H9 (cell line): Measurements from ENCODE around the gene TFPI. TPM values are rescaled to one million over a fixed set of nuclear protein-coding genes. Genes with fewer than 3 reads are reported as not detected.

Experiments used
- DNase-seq: peaks from one replicate; pipeline ENCODE4 v3.0.0-alpha.2; 2017
- H2AFZ ChIP-seq: one replicate; pipeline ENCODE4 v1.6.1; 2013; ENCODE audit warnings: mild to moderate bottlenecking, low read length, control low read depth, moderate library complexity
- H2AK5ac ChIP-seq: 2 replicates; pipeline ENCODE4 v1.6.1; 2013; ENCODE audit warnings: low read length, control low read depth, mixed read lengths; ENCODE audit not compliant: insufficient read length
- H2BK120ac ChIP-seq: one replicate; pipeline ENCODE4 v1.6.1; 2013; ENCODE audit warnings: low read depth, mild to moderate bottlenecking, low read length, control low read depth, inconsistent platforms; ENCODE audit not compliant: poor library complexity, severe bottlenecking
- H2BK12ac ChIP-seq: 2 replicates; pipeline ENCODE4 v1.6.1; 2013; ENCODE audit warnings: low read length, control low read depth, mixed read lengths, low read depth; ENCODE audit not compliant: insufficient read length
- H2BK15ac ChIP-seq: 2 replicates; pipeline ENCODE4 v1.6.1; 2013; ENCODE audit warnings: low read depth, low read length, control low read depth
- H2BK20ac ChIP-seq: one replicate; pipeline ENCODE4 v1.6.1; 2013; ENCODE audit warnings: low read depth, mild to moderate bottlenecking, low read length, control low read depth, inconsistent platforms; ENCODE audit not compliant: poor library complexity, severe bottlenecking
- H2BK5ac ChIP-seq: 2 replicates; pipeline ENCODE4 v1.6.1; 2013; ENCODE audit warnings: low read length, control low read depth, mixed read lengths; ENCODE audit not compliant: insufficient read length
- H3K14ac ChIP-seq: 2 replicates; pipeline ENCODE4 v1.6.1; 2013; ENCODE audit warnings: low read length, control low read depth; ENCODE audit not compliant: insufficient read depth
- H3K18ac ChIP-seq: 2 replicates; pipeline ENCODE4 v1.6.1; 2013; ENCODE audit warnings: low read depth, mild to moderate bottlenecking, mixed read lengths, low read length, control low read depth; ENCODE audit not compliant: insufficient read length
- H3K23ac ChIP-seq: 2 replicates; pipeline ENCODE4 v1.6.1; 2013; ENCODE audit warnings: low read length, control low read depth, mixed read lengths, low read depth; ENCODE audit not compliant: insufficient read length
- H3K23me2 ChIP-seq: 2 replicates; pipeline ENCODE4 v1.6.1; 2013; ENCODE audit warnings: low read depth, mild to moderate bottlenecking, mixed read lengths, low read length, control low read depth; ENCODE audit not compliant: insufficient read length, poor library complexity, severe bottlenecking
- H3K27ac ChIP-seq: 2 replicates; pipeline ENCODE4 v1.5.1; 2013; ENCODE audit warnings: low read length, control low read depth, mixed read lengths, low read depth; ENCODE audit not compliant: insufficient read length
- H3K27me3 ChIP-seq: 2 replicates; pipeline ENCODE4 v1.6.1; 2013; ENCODE audit warnings: low read length, control low read depth, inconsistent platforms; ENCODE audit not compliant: insufficient read depth
- H3K4ac ChIP-seq: 2 replicates; pipeline ENCODE4 v1.6.1; 2013; ENCODE audit warnings: low read depth, mild to moderate bottlenecking, control low read depth, inconsistent platforms, low read length, moderate library complexity
- H3K4me1 ChIP-seq: 2 replicates; pipeline ENCODE4 v1.6.1; 2013; ENCODE audit warnings: low read length, control low read depth, inconsistent platforms; ENCODE audit not compliant: insufficient read depth
- H3K4me2 ChIP-seq: 2 replicates; pipeline ENCODE4 v1.6.1; 2013; ENCODE audit warnings: low read length, control low read depth, mixed read lengths; ENCODE audit not compliant: insufficient read length, insufficient read depth
- H3K56ac ChIP-seq: 2 replicates; pipeline ENCODE4 v1.6.1; 2013; ENCODE audit warnings: low read depth, mild to moderate bottlenecking, mixed read lengths, low read length, control low read depth; ENCODE audit not compliant: insufficient read length
- H3K79me1 ChIP-seq: 2 replicates; pipeline ENCODE4 v1.6.1; 2013; ENCODE audit warnings: low read depth, mild to moderate bottlenecking, moderate library complexity, low read length, control low read depth, inconsistent platforms; ENCODE audit not compliant: insufficient read depth, poor library complexity, severe bottlenecking
- H3K79me2 ChIP-seq: 2 replicates; pipeline ENCODE4 v1.6.1; 2013; ENCODE audit warnings: low read length, control low read depth, inconsistent platforms; ENCODE audit not compliant: insufficient read depth
- H3K9ac ChIP-seq: 2 replicates; pipeline ENCODE4 v1.6.1; 2013; ENCODE audit warnings: low read length, control low read depth, mixed read lengths; ENCODE audit not compliant: insufficient read length; ENCODE audit errors: extremely low read depth
- H3K9me3 ChIP-seq: one replicate; pipeline ENCODE4 v1.6.1; 2013; ENCODE audit warnings: low read depth, low read length, inconsistent platforms; ENCODE audit not compliant: control insufficient read depth
- H3T11ph ChIP-seq: one replicate; pipeline ENCODE4 v1.6.1; 2013; ENCODE audit warnings: mild to moderate bottlenecking, low read length, control low read depth, inconsistent platforms
- H4K20me1 ChIP-seq: one replicate; pipeline ENCODE4 v1.6.1; 2013; ENCODE audit not compliant: control insufficient read depth, insufficient read length, insufficient read depth
- H4K5ac ChIP-seq: 2 replicates; pipeline ENCODE4 v1.6.1; 2013; ENCODE audit warnings: low read depth, mild to moderate bottlenecking, mixed read lengths, low read length, control low read depth; ENCODE audit not compliant: insufficient read length
- H4K8ac ChIP-seq: replicated peaks from 2 replicates; pipeline ENCODE4 v1.6.1; 2013; ENCODE audit warnings: low read length, control low read depth, mixed read lengths, low read depth; ENCODE audit not compliant: insufficient read length
- H4K91ac ChIP-seq: 2 replicates; pipeline ENCODE4 v1.6.1; 2013; ENCODE audit warnings: low read depth, mild to moderate bottlenecking, moderate library complexity, mixed read lengths, low read length, control low read depth; ENCODE audit not compliant: insufficient read length
- H3K27ac Mint-ChIP-seq, 3 experiments: 2 replicates in 2 of 3; 3 replicates in 1 of 3; pipeline ENCODE4 v1.8.0; 2020 to 2021; ENCODE audit warnings: mixed read lengths in 3 of 3, mild to moderate bottlenecking in 1 of 3, moderate library complexity in 1 of 3
- H3K27me3 Mint-ChIP-seq: 2 replicates; pipeline ENCODE4 v1.8.0; 2021; ENCODE audit warnings: low read depth, mild to moderate bottlenecking, moderate library complexity, mixed read lengths
- H3K36me3 Mint-ChIP-seq, 3 experiments: 2 replicates in 2 of 3; 3 replicates in 1 of 3; pipeline ENCODE4 v1.8.0; 2020 to 2021; ENCODE audit warnings: low read depth in 3 of 3, mixed read lengths in 3 of 3; ENCODE audit not compliant: insufficient read depth in 1 of 3
- H3K4me1 Mint-ChIP-seq, 2 experiments: 2 replicates each; pipeline ENCODE4 v1.8.0; 2020; ENCODE audit warnings: mixed read lengths in 2 of 2
- H3K4me3 Mint-ChIP-seq, 2 experiments: 2 replicates in 1 of 2; 3 replicates in 1 of 2; pipeline ENCODE4 v1.8.0; 2020 to 2021; ENCODE audit warnings: mild to moderate bottlenecking in 2 of 2, mixed read lengths in 2 of 2, moderate library complexity in 1 of 2
- H3K9me3 Mint-ChIP-seq, 2 experiments: 2 replicates in 1 of 2; 3 replicates in 1 of 2; pipeline ENCODE4 v1.8.0; 2020; ENCODE audit warnings: mild to moderate bottlenecking in 2 of 2, mixed read lengths in 2 of 2, moderate library complexity in 1 of 2
- WGBS: extraction: QIAGEN DNeasy Blood & Tissue Kit; methylation state at CpG from one replicate; pipeline ENCODE4 v1.1.7; 2013; ENCODE audit warnings: missing lambda C conversion rate, low lambda C conversion rate, mixed read lengths; ENCODE audit not compliant: insufficient read length; ENCODE audit errors: extremely low coverage; 5-methylcytosine and 5-hydroxymethylcytosine counted together
- total RNA-seq: library from RNA; stranded (reverse); gene quantifications from 2 replicates; pipeline ENCODE4 v1.2.1, GENCODE V29; 2021
- TF ChIP-seq, protein P1 (sequence below): fragments of 200-600 bp; sonication (generic); conservative IDR thresholded peaks from 3 replicates; pipeline ENCODE4 v1.8.0; 2021; ENCODE audit warnings: antibody characterized with exemption, mild to moderate bottlenecking

TFPI gene
- total RNA-seq, 1 experiment from 2014 or later = 5.8 TPM

DNA sequence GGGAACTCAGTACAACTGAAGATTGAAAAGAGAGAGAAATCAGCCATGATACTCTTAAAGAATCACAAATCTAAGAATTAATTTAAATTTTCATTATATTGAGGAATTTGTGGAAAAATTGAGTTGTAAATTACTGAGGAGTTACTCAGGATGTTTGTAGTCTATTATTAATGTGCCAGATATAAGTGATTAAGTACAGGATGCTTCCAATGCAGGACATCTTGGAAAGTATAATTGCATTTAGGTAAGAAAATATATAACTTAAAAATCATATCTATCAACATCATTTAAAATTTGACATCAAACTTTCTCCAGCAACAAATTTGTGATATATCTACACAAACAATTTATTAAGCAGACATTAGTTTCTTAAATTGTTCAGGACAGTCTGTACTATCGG lies 107.5 kb downstream of the TFPI start:
- Histone ChIP-seq H3K4me2 (no peak overlapping the region), H4K8ac (no peak overlapping the region), H3K14ac (no peak overlapping the region), H3K4me1 (no peaks in the 10 kb centered on the region), H2BK15ac (no peak overlapping the region), H2AK5ac (no peak overlapping the region), H3K79me1 (no peaks in the 10 kb centered on the region), H3K18ac (no peak overlapping the region), H3K79me2 (no peaks in the 10 kb centered on the region), H2BK5ac (no peak overlapping the region), H3K9me3 (no peaks in the 10 kb centered on the region), H2BK12ac (no peak overlapping the region), H4K91ac (no peak overlapping the region), H3K56ac (no peak overlapping the region), H3K9ac (no peak overlapping the region), H2BK20ac (no peak overlapping the region), H3K23ac (no peak overlapping the region), H2BK120ac (no peak overlapping the region), H3K27ac (no peak overlapping the region), H3K4ac (no peak overlapping the region), H3T11ph (no peak overlapping the region), H3K23me2 (no peaks in the 10 kb centered on the region), H2AFZ (no peak overlapping the region), H3K27me3 (no peaks in the 10 kb centered on the region), H4K5ac (no peak overlapping the region), H4K20me1 (no peaks in the 10 kb centered on the region)
- no CpG with 5 or more reads among the region's 1 CpG for WGBS
- Mint-ChIP-seq H3K27ac (no peak overlapping the region), H3K4me3 (no peak overlapping the region), H3K36me3 (no peaks in the 10 kb centered on the region), H3K9me3 (no peaks in the 10 kb centered on the region), H3K4me1 (peaks cover 12 to 14% of the 10 kb centered on the region in 2 experiments), H3K27me3 (no peaks in the 10 kb centered on the region)
- TF ChIP-seq, protein P1, sequence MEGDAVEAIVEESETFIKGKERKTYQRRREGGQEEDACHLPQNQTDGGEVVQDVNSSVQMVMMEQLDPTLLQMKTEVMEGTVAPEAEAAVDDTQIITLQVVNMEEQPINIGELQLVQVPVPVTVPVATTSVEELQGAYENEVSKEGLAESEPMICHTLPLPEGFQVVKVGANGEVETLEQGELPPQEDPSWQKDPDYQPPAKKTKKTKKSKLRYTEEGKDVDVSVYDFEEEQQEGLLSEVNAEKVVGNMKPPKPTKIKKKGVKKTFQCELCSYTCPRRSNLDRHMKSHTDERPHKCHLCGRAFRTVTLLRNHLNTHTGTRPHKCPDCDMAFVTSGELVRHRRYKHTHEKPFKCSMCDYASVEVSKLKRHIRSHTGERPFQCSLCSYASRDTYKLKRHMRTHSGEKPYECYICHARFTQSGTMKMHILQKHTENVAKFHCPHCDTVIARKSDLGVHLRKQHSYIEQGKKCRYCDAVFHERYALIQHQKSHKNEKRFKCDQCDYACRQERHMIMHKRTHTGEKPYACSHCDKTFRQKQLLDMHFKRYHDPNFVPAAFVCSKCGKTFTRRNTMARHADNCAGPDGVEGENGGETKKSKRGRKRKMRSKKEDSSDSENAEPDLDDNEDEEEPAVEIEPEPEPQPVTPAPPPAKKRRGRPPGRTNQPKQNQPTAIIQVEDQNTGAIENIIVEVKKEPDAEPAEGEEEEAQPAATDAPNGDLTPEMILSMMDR = no peak
- no peak for DNase-seq
